Measurements from ENCODE around the gene RBM11.

- TF ChIP-seq CTCF (IDR thresholded peaks at IDR 0.05) (no peak), EP300 (IDR thresholded peaks at IDR 0.05) (no peak), POLR2AphosphoS5 (IDR thresholded peaks at IDR 0.05) (no peak)
Measured at GRCh38 chr21:14235101-14235500, 19.1 kb downstream of the RBM11 start.

All from stomach (tissue), 4 donors.